NCI-H128 (cell line): ENCODE measurements around the gene MYBPH.

Source experiments
- DNase-seq: peaks from one replicate; lab custom pipeline; 2025; ENCODE audit not compliant: unreplicated experiment; lab: John Stamatoyannopoulos, UW

Gene MYBPH

GRCh38 chr1:203180611-203181330 is 5.1 kb upstream of the MYBPH start:
- no peak for DNase-seq

GRCh38 chr1:203179667-203180005 is 4.0 kb upstream of the MYBPH start:
- no peak for DNase-seq

GRCh38 chr1:203178821-203179666 is 3.4 kb upstream of the MYBPH start:
- DNase-seq: no peak

GRCh38 chr1:203178083-203178482 is 2.5 kb upstream of the MYBPH start:
- DNase-seq: no peak

GRCh38 chr1:203177470-203178039 is 1.9 kb upstream of the MYBPH start:
- no peak for DNase-seq

GRCh38 chr1:203177036-203177405 is 1.4 kb upstream of the MYBPH start:
- DNase-seq: no peak

GRCh38 chr1:203176273-203177035 is 828 bp upstream of the MYBPH start:
- no peak for DNase-seq

GRCh38 chr1:203175827-203176241 is 208 bp upstream of the MYBPH start:
- DNase-seq: no peak

GRCh38 chr1:203174324-203174985 is 1.2 kb downstream of the MYBPH start:
- DNase-seq: no peak

GRCh38 chr1:203173566-203173965 is 2.1 kb downstream of the MYBPH start:
- DNase-seq: peak; percentile 40

GRCh38 chr1:203173011-203173555 is 2.5 kb downstream of the MYBPH start:
- no peak for DNase-seq

- DNase-seq: peak; percentile 57
Observed at GRCh38 chr1:203172184-203173010, 3.2 kb downstream of the MYBPH start.

- no peak for DNase-seq
Observed at GRCh38 chr1:203171341-203172183, 4.1 kb downstream of the MYBPH start.

GRCh38 chr1:203170625-203171330 is 4.8 kb downstream of the MYBPH start:
- no peak for DNase-seq

GRCh38 chr1:203169770-203170520 is 5.7 kb downstream of the MYBPH start:
- DNase-seq: no peak

- DNase-seq: no peak
Observed at GRCh38 chr1:203168991-203169390, 6.6 kb downstream of the MYBPH start.

- DNase-seq: no peak
Observed at GRCh38 chr1:203168256-203168786, 7.3 kb downstream of the MYBPH start.
